Measurements from ENCODE around the gene ZFPL1. TPM values are rescaled to one million over a fixed set of nuclear protein-coding genes. Genes with fewer than 3 reads are reported as not detected.
"Not testable (repeated sequence)": the region's sequence is repeated elsewhere in the genome, so short reads cannot be mapped to it uniquely, and the experiment has no call there.

ZFPL1 gene
- total RNA-seq, 1 experiment from 2014 or later: 53.8 TPM

- H3K36me3 ChIP-seq (replicated peaks; ENCODE audit: control insufficient read depth, insufficient read depth, low read length): peaks cover 3% of the 10 kb centered on the region
- peak; percentile 99 for DNase-seq
- no peaks in the 10 kb centered on the region for H3K27me3 ChIP-seq (ENCODE audit: control insufficient read depth, insufficient read depth, low read length)
- peak within 1 kb of the TSS; percentile 87 for H3K4me3 ChIP-seq (ENCODE audit: insufficient read depth, low read depth, low read length)
These were observed 27.9 kb downstream of the ZFPL1 start, which contains the start of gene TM7SF2 for GRCh38 chr11:65111744-65112545. Gene TM7SF2 (plus strand): TSS chr11:65111872. CDS start chr11:65112016, 144 bp downstream.

GRCh38 chr11:65112546-65113360, 28.7 kb downstream of the ZFPL1 start:
- DNase-seq: peak; percentile 93
- Histone ChIP-seq H3K4me3 (ENCODE audit: insufficient read depth, low read depth, low read length) (peak overlapping the region; percentile 87), H3K36me3 (replicated peaks; ENCODE audit: control insufficient read depth, insufficient read depth, low read length) (peaks cover 3% of the 10 kb centered on the region)

GRCh38 chr11:65113361-65113756, 29.3 kb downstream of the ZFPL1 start:
- Histone ChIP-seq H3K4me3 (ENCODE audit: insufficient read depth, low read depth, low read length) (peak overlapping the region; percentile 87), H3K36me3 (replicated peaks; ENCODE audit: control insufficient read depth, insufficient read depth, low read length) (peaks cover 3% of the 10 kb centered on the region), H3K27me3 (ENCODE audit: control insufficient read depth, insufficient read depth, low read length) (no peaks in the 10 kb centered on the region)
- DNase-seq: no peak

More at GRCh38 chr11:65112546-65113360, 28.7 kb downstream of the ZFPL1 start:
- H3K27me3 ChIP-seq (ENCODE audit: control insufficient read depth, insufficient read depth, low read length): no peaks in the 10 kb centered on the region

- no peaks in the 10 kb centered on the region for H3K27me3 ChIP-seq (ENCODE audit: control insufficient read depth, insufficient read depth, low read length)
- H3K36me3 ChIP-seq (replicated peaks; ENCODE audit: control insufficient read depth, insufficient read depth, low read length): peaks cover 5% of the 10 kb centered on the region
- no peak overlapping the region for H3K4me3 ChIP-seq (ENCODE audit: insufficient read depth, low read depth, low read length)
- no peak for DNase-seq
These were observed 29.8 kb downstream of the ZFPL1 start for GRCh38 chr11:65113839-65114238.

GRCh38 chr11:65114538-65115171, 30.6 kb downstream of the ZFPL1 start:
- no peaks in the 10 kb centered on the region for H3K27me3 ChIP-seq (ENCODE audit: control insufficient read depth, insufficient read depth, low read length)
- H3K4me3 ChIP-seq (ENCODE audit: insufficient read depth, low read depth, low read length): no peak overlapping the region
- DNase-seq: no peak
- peaks cover 7% of the 10 kb centered on the region for H3K36me3 ChIP-seq (replicated peaks; ENCODE audit: control insufficient read depth, insufficient read depth, low read length)

- Histone ChIP-seq H3K27me3 (ENCODE audit: control insufficient read depth, insufficient read depth, low read length) (no peaks in the 10 kb centered on the region), H3K36me3 (replicated peaks; ENCODE audit: control insufficient read depth, insufficient read depth, low read length) (peaks cover 15% of the 10 kb centered on the region), H3K4me3 (ENCODE audit: insufficient read depth, low read depth, low read length) (no peak overlapping the region)
- no peak for DNase-seq
These were observed 31.5 kb downstream of the ZFPL1 start for GRCh38 chr11:65115361-65116082.

- Histone ChIP-seq H3K27me3 (ENCODE audit: control insufficient read depth, insufficient read depth, low read length) (no peaks in the 10 kb centered on the region), H3K4me3 (ENCODE audit: insufficient read depth, low read depth, low read length) (peak overlapping the region; percentile 92), H3K36me3 (replicated peaks; ENCODE audit: control insufficient read depth, insufficient read depth, low read length) (peaks cover 23% of the 10 kb centered on the region)
- peak; percentile 73 for DNase-seq
These were observed 32.6 kb downstream of the ZFPL1 start for GRCh38 chr11:65116370-65117205.

- H3K27me3 ChIP-seq (ENCODE audit: control insufficient read depth, insufficient read depth, low read length): no peaks in the 10 kb centered on the region
- peaks cover 23% of the 10 kb centered on the region for H3K36me3 ChIP-seq (replicated peaks; ENCODE audit: control insufficient read depth, insufficient read depth, low read length)
- H3K4me3 ChIP-seq (ENCODE audit: insufficient read depth, low read depth, low read length): peak within 1 kb of the TSS; percentile 92
- DNase-seq: peak; percentile 97
These were observed 33.4 kb downstream of the ZFPL1 start, which contains the start of gene ZNHIT2 for GRCh38 chr11:65117206-65118096. Gene ZNHIT2 (minus strand): TSS chr11:65117701. CDS start chr11:65117653, 48 bp downstream.

GRCh38 chr11:65118097-65118837, 34.2 kb downstream of the ZFPL1 start:
- Histone ChIP-seq H3K4me3 (ENCODE audit: insufficient read depth, low read depth, low read length) (no peak overlapping the region), H3K36me3 (replicated peaks; ENCODE audit: control insufficient read depth, insufficient read depth, low read length) (peaks cover 23% of the 10 kb centered on the region), H3K27me3 (ENCODE audit: control insufficient read depth, insufficient read depth, low read length) (no peaks in the 10 kb centered on the region)
- no peak for DNase-seq

GRCh38 chr11:65118891-65119669, 35.1 kb downstream of the ZFPL1 start:
- H3K4me3 ChIP-seq (ENCODE audit: insufficient read depth, low read depth, low read length); DNase-seq; H3K27me3 ChIP-seq (ENCODE audit: control insufficient read depth, insufficient read depth, low read length): not testable (repeated sequence)
- H3K36me3 ChIP-seq (replicated peaks; ENCODE audit: control insufficient read depth, insufficient read depth, low read length): peaks cover 23% of the 10 kb centered on the region

- no peak for DNase-seq
- Histone ChIP-seq H3K4me3 (ENCODE audit: insufficient read depth, low read depth, low read length) (no peak overlapping the region), H3K36me3 (replicated peaks; ENCODE audit: control insufficient read depth, insufficient read depth, low read length) (peaks cover 27% of the 10 kb centered on the region), H3K27me3 (ENCODE audit: control insufficient read depth, insufficient read depth, low read length) (no peaks in the 10 kb centered on the region)
These were observed 35.6 kb downstream of the ZFPL1 start for GRCh38 chr11:65119670-65119995.
